ENCODE measurements around the gene BMP8B. TPM values are rescaled to one million over a fixed set of nuclear protein-coding genes. Genes with fewer than 3 reads are reported as not detected.

BMP8B gene
- total RNA-seq, 1 donor from 2014 or later: 0.16 TPM

- Mint-ChIP-seq H3K4me1 (ENCODE audit: low read depth, unreplicated experiment) (peaks cover 18% of the 10 kb centered on the region), H3K4me3 (ENCODE audit: unreplicated experiment) (no peak overlapping the region), H3K27me3 (ENCODE audit: low read depth, unreplicated experiment) (peaks cover 43% of the 10 kb centered on the region), H3K36me3 (ENCODE audit: low read depth, unreplicated experiment) (no peaks in the 10 kb centered on the region), H3K27ac (ENCODE audit: unreplicated experiment) (no peak overlapping the region), H3K9me3 (ENCODE audit: unreplicated experiment) (no peaks in the 10 kb centered on the region)
- H3K27ac ChIP-seq (ENCODE audit: low read depth, low read length): no peak overlapping the region
- FAIRE-seq: no peak
- H3K4me1 ChIP-seq (ENCODE audit: insufficient read depth, low read length): peaks cover 8% of the 10 kb centered on the region
- no peak overlapping the region for H3K4me2 ChIP-seq (ENCODE audit: low read length)
- no peak overlapping the region for H2AFZ ChIP-seq (ENCODE audit: low read depth, low read length)
- no peak overlapping the region for H3K9ac ChIP-seq (ENCODE audit: low read length)
- H3K4me3 ChIP-seq (ENCODE audit: insufficient read depth, low read depth, low read length): no peak overlapping the region
- DNase-seq (ENCODE audit: low read depth): no peak
- TF ChIP-seq EZH2 (IDR thresholded peaks at IDR 0.05; ENCODE audit: insufficient read depth, low read length) (no peak), CTCF (IDR thresholded peaks at IDR 0.05; ENCODE audit: insufficient read depth, low read depth, low read length) (no peak)
- no peaks in the 10 kb centered on the region for H3K9me3 ChIP-seq (ENCODE audit: insufficient read depth, low read depth, low read length)
- H3K27me3 ChIP-seq (ENCODE audit: insufficient read depth, low read length): peaks cover 29% of the 10 kb centered on the region
- H3K36me3 ChIP-seq (ENCODE audit: insufficient read depth, low read length): no peaks in the 10 kb centered on the region
- H4K20me1 ChIP-seq (ENCODE audit: insufficient read depth, low read length): no peaks in the 10 kb centered on the region
- peaks cover 16% of the 10 kb centered on the region for H3K79me2 ChIP-seq (ENCODE audit: insufficient read depth, low read length)
Observed at GRCh38 chr1:39735731-39736130, 52.9 kb downstream of the BMP8B start.

- Histone ChIP-seq H3K4me1 (ENCODE audit: insufficient read depth, low read length) (no peaks in the 10 kb centered on the region), H3K36me3 (ENCODE audit: insufficient read depth, low read length) (no peaks in the 10 kb centered on the region), H3K4me2 (ENCODE audit: low read length) (no peak overlapping the region), H3K9ac (ENCODE audit: low read length) (no peak overlapping the region), H4K20me1 (ENCODE audit: insufficient read depth, low read length) (no peaks in the 10 kb centered on the region), H3K4me3 (ENCODE audit: insufficient read depth, low read depth, low read length) (no peak overlapping the region), H3K27ac (ENCODE audit: low read depth, low read length) (no peak overlapping the region), H3K79me2 (ENCODE audit: insufficient read depth, low read length) (no peaks in the 10 kb centered on the region), H2AFZ (ENCODE audit: low read depth, low read length) (no peak overlapping the region), H3K27me3 (ENCODE audit: insufficient read depth, low read length) (peaks cover 50% of the 10 kb centered on the region), H3K9me3 (ENCODE audit: insufficient read depth, low read depth, low read length) (no peaks in the 10 kb centered on the region)
- H3K36me3 Mint-ChIP-seq (ENCODE audit: low read depth, unreplicated experiment): no peaks in the 10 kb centered on the region
- no peak overlapping the region for H3K4me3 Mint-ChIP-seq (ENCODE audit: unreplicated experiment)
- peaks cover 68% of the 10 kb centered on the region for H3K27me3 Mint-ChIP-seq (ENCODE audit: low read depth, unreplicated experiment)
- H3K27ac Mint-ChIP-seq (ENCODE audit: unreplicated experiment): no peak overlapping the region
- peaks cover 14% of the 10 kb centered on the region for H3K4me1 Mint-ChIP-seq (ENCODE audit: low read depth, unreplicated experiment)
- FAIRE-seq: no peak
- TF ChIP-seq CTCF (IDR thresholded peaks at IDR 0.05; ENCODE audit: insufficient read depth, low read depth, low read length) (no peak), EZH2 (IDR thresholded peaks at IDR 0.05; ENCODE audit: insufficient read depth, low read length) (no peak)
- H3K9me3 Mint-ChIP-seq (ENCODE audit: unreplicated experiment): no peaks in the 10 kb centered on the region
- DNase-seq (ENCODE audit: low read depth): peak; percentile 53
Observed at GRCh38 chr1:39733161-39733560, 55.5 kb downstream of the BMP8B start.

GRCh38 chr1:39732730-39733129 is 55.9 kb downstream of the BMP8B start:
- no peak overlapping the region for H3K4me2 ChIP-seq (ENCODE audit: low read length)
- H3K27ac Mint-ChIP-seq (ENCODE audit: unreplicated experiment): no peak overlapping the region
- H2AFZ ChIP-seq (ENCODE audit: low read depth, low read length): no peak overlapping the region
- no peaks in the 10 kb centered on the region for H3K79me2 ChIP-seq (ENCODE audit: insufficient read depth, low read length)
- H3K4me1 Mint-ChIP-seq (ENCODE audit: low read depth, unreplicated experiment): peaks cover 14% of the 10 kb centered on the region
- H3K27me3 Mint-ChIP-seq (ENCODE audit: low read depth, unreplicated experiment): peaks cover 73% of the 10 kb centered on the region
- H3K36me3 Mint-ChIP-seq (ENCODE audit: low read depth, unreplicated experiment): no peaks in the 10 kb centered on the region
- peak; percentile 17 for FAIRE-seq
- no peaks in the 10 kb centered on the region for H3K9me3 Mint-ChIP-seq (ENCODE audit: unreplicated experiment)
- H3K36me3 ChIP-seq (ENCODE audit: insufficient read depth, low read length): no peaks in the 10 kb centered on the region
- no peaks in the 10 kb centered on the region for H3K9me3 ChIP-seq (ENCODE audit: insufficient read depth, low read depth, low read length)
- H3K4me3 ChIP-seq (ENCODE audit: insufficient read depth, low read depth, low read length): no peak overlapping the region
- peak; percentile 16 for DNase-seq (ENCODE audit: low read depth)
- peaks cover 54% of the 10 kb centered on the region for H3K27me3 ChIP-seq (ENCODE audit: insufficient read depth, low read length)
- no peaks in the 10 kb centered on the region for H3K4me1 ChIP-seq (ENCODE audit: insufficient read depth, low read length)
- no peak for TF ChIP-seq EZH2 (IDR thresholded peaks at IDR 0.05; ENCODE audit: insufficient read depth, low read length)
- TF ChIP-seq CTCF (IDR thresholded peaks at IDR 0.05; ENCODE audit: insufficient read depth, low read depth, low read length): no peak
- H3K4me3 Mint-ChIP-seq (ENCODE audit: unreplicated experiment): no peak overlapping the region
- no peak overlapping the region for H3K9ac ChIP-seq (ENCODE audit: low read length)
- no peaks in the 10 kb centered on the region for H4K20me1 ChIP-seq (ENCODE audit: insufficient read depth, low read length)
- no peak overlapping the region for H3K27ac ChIP-seq (ENCODE audit: low read depth, low read length)

All from astrocyte (in vitro differentiated cells and primary cell).